Liver (tissue), 3 donors: ENCODE results near the gene AK5.

ENCODE experiments used
- GABPA ChIP-seq, 2 donors: IDR thresholded peaks in 1 of 2; conservative IDR thresholded peaks in 1 of 2; 2 replicates each; pipeline ENCODE4 v1.6.1; 2016; ENCODE audit warnings: antibody characterized with exemption in 2 of 2, mild to moderate bottlenecking in 1 of 2, moderate library complexity in 1 of 2
- JUND ChIP-seq, 2 donors: IDR thresholded peaks; 2 replicates each; pipeline ENCODE4 v1.6.1; 2016; ENCODE audit warnings: antibody characterized with exemption in 2 of 2
- RAD21 ChIP-seq, 2 donors: IDR thresholded peaks; 2 replicates each; pipeline ENCODE4 v1.6.1; 2016; ENCODE audit warnings: antibody characterized with exemption in 2 of 2, mild to moderate bottlenecking in 2 of 2
- SP1 ChIP-seq: IDR thresholded peaks from 2 replicates; pipeline ENCODE4 v1.6.1; 2018; ENCODE audit warnings: antibody characterized with exemption, mild to moderate bottlenecking
- TAF1 ChIP-seq: conservative IDR thresholded peaks from 2 replicates; pipeline ENCODE4 v1.6.1; 2016; ENCODE audit warnings: antibody characterized with exemption, mild to moderate bottlenecking
- YY1 ChIP-seq: IDR thresholded peaks from 2 replicates; pipeline ENCODE4 v1.6.1; 2016; ENCODE audit warnings: antibody characterized with exemption, mild to moderate bottlenecking
- TF ChIP-seq, protein P1 (sequence below): fragments of 150-350 bp; IDR thresholded peaks from 2 replicates; pipeline ENCODE4 v1.5.1; 2017; ENCODE audit warnings: improper control_type of control experiment, low read depth, low read length; ENCODE audit not compliant: missing input control
- TF ChIP-seq, protein P2 (sequence below): IDR thresholded peaks from 2 replicates; pipeline ENCODE4 v1.6.1; 2016; ENCODE audit warnings: antibody characterized with exemption
- TF ChIP-seq, protein P3 (sequence below): IDR thresholded peaks from 2 replicates; pipeline ENCODE4 v1.6.1; 2016; ENCODE audit warnings: antibody characterized with exemption
- TF ChIP-seq, protein P4 (sequence below): IDR thresholded peaks from 2 replicates; pipeline ENCODE4 v1.6.1; 2016; ENCODE audit warnings: antibody characterized with exemption
- donor health status: healthy.
- donor health status: healthy.

DNA sequence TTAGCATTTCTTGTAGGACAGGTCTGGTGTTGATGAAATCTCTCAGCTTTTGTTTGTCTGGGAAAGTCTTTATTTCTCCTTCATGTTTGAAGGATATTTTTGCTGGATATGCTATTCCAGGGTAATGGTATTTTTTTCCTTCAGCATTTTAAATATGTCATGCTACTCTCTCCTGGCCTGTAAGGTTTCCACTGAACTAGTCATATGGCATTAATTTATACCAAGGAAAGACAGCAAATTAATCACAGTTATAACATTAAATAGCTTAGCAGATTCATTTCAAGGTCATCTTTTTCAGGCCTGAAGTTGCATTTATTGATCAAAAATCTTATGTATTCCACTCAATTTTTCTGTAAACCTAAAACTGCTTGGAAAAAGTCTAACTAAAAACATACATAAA is 54.9 kb downstream of the AK5 start:
- TF ChIP-seq, protein P1, sequence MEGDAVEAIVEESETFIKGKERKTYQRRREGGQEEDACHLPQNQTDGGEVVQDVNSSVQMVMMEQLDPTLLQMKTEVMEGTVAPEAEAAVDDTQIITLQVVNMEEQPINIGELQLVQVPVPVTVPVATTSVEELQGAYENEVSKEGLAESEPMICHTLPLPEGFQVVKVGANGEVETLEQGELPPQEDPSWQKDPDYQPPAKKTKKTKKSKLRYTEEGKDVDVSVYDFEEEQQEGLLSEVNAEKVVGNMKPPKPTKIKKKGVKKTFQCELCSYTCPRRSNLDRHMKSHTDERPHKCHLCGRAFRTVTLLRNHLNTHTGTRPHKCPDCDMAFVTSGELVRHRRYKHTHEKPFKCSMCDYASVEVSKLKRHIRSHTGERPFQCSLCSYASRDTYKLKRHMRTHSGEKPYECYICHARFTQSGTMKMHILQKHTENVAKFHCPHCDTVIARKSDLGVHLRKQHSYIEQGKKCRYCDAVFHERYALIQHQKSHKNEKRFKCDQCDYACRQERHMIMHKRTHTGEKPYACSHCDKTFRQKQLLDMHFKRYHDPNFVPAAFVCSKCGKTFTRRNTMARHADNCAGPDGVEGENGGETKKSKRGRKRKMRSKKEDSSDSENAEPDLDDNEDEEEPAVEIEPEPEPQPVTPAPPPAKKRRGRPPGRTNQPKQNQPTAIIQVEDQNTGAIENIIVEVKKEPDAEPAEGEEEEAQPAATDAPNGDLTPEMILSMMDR: no peak
- TF ChIP-seq, protein P2, sequence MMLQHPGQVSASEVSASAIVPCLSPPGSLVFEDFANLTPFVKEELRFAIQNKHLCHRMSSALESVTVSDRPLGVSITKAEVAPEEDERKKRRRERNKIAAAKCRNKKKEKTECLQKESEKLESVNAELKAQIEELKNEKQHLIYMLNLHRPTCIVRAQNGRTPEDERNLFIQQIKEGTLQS: no peak
- TF ChIP-seq, protein P3, sequence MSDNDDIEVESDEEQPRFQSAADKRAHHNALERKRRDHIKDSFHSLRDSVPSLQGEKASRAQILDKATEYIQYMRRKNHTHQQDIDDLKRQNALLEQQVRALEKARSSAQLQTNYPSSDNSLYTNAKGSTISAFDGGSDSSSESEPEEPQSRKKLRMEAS: no peak
- TF ChIP-seq YY1 (no peak), JUND (IDR thresholded peaks at IDR 0.05) (no peak), RAD21 (IDR thresholded peaks at IDR 0.05) (no peak), SP1 (no peak), GABPA (IDR thresholded peaks at IDR 0.05 in 1 of 2, conservative IDR thresholded peaks at IDR 0.05 in 1 of 2) (no peak), TAF1 (no peak)
- TF ChIP-seq, protein P4, sequence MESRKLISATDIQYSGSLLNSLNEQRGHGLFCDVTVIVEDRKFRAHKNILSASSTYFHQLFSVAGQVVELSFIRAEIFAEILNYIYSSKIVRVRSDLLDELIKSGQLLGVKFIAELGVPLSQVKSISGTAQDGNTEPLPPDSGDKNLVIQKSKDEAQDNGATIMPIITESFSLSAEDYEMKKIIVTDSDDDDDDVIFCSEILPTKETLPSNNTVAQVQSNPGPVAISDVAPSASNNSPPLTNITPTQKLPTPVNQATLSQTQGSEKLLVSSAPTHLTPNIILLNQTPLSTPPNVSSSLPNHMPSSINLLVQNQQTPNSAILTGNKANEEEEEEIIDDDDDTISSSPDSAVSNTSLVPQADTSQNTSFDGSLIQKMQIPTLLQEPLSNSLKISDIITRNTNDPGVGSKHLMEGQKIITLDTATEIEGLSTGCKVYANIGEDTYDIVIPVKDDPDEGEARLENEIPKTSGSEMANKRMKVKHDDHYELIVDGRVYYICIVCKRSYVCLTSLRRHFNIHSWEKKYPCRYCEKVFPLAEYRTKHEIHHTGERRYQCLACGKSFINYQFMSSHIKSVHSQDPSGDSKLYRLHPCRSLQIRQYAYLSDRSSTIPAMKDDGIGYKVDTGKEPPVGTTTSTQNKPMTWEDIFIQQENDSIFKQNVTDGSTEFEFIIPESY: no peak
